ENCODE results near the gene USH1G. TPM values are rescaled to one million over a fixed set of nuclear protein-coding genes. Genes with fewer than 3 reads are reported as not detected.
A peak's percentile ranks its signal among the peaks of the same experiment; 100 is the strongest.

USH1G gene
- total and polyA plus RNA-seq, 2 of the 13 experiments (the other 11 are each of a cell fraction or from before 2014, with no cell fraction given) = 0.04 TPM; not detected in 1

GRCh38 chr17:74872313-74873036 lies 50.6 kb downstream of the USH1G start, which contains the start of gene FDXR (continued):
- TF ChIP-seq ZNF326 (CRISPR knock-in tag; IDR thresholded peaks at IDR 0.05; ENCODE audit: borderline replicate concordance) (peak; percentile 62; the same call in 1 of the 2 replicates), FOXA1 (IDR thresholded peaks at IDR 0.05) (no peak), FOXA1 (CRISPR knock-in tag; IDR thresholded peaks at IDR 0.05) (no peak), RFXAP (CRISPR knock-in tag; IDR thresholded peaks at IDR 0.05; ENCODE audit: borderline replicate concordance) (no peak), ZNF660 (CRISPR knock-in tag; IDR thresholded peaks at IDR 0.05; ENCODE audit: borderline replicate concordance, low read depth) (no peak), ARNTL (CRISPR knock-in tag; IDR thresholded peaks at IDR 0.05) (peak; percentile 70; the same call in 1 of the 2 replicates), TFE3 (CRISPR knock-in tag; IDR thresholded peaks at IDR 0.05) (no peak), RBM22 (optimal IDR thresholded peaks at IDR 0.05; ENCODE audit: low read length) (no peak), ZXDC (CRISPR knock-in tag; IDR thresholded peaks at IDR 0.05) (no peak; the same call in 1 of the 2 replicates), TP53 (CRISPR knock-in tag; conservative IDR thresholded peaks at IDR 0.05) (peak; percentile 90), JARID2 (CRISPR knock-in tag; IDR thresholded peaks at IDR 0.05; ENCODE audit: insufficient replicate concordance) (no peak), THAP8 (CRISPR knock-in tag; IDR thresholded peaks at IDR 0.05; ENCODE audit: borderline replicate concordance) (no peak), CTCF (CRISPR knock-in tag; IDR thresholded peaks at IDR 0.05) (peak; percentile 26), RAD21 (CRISPR knock-in tag; IDR thresholded peaks at IDR 0.05) (peak; percentile 58), KDM2A (CRISPR knock-in tag; IDR thresholded peaks at IDR 0.05; ENCODE audit: borderline replicate concordance, low read depth) (peak; percentile 65)
- TF ChIP-seq, protein P1, sequence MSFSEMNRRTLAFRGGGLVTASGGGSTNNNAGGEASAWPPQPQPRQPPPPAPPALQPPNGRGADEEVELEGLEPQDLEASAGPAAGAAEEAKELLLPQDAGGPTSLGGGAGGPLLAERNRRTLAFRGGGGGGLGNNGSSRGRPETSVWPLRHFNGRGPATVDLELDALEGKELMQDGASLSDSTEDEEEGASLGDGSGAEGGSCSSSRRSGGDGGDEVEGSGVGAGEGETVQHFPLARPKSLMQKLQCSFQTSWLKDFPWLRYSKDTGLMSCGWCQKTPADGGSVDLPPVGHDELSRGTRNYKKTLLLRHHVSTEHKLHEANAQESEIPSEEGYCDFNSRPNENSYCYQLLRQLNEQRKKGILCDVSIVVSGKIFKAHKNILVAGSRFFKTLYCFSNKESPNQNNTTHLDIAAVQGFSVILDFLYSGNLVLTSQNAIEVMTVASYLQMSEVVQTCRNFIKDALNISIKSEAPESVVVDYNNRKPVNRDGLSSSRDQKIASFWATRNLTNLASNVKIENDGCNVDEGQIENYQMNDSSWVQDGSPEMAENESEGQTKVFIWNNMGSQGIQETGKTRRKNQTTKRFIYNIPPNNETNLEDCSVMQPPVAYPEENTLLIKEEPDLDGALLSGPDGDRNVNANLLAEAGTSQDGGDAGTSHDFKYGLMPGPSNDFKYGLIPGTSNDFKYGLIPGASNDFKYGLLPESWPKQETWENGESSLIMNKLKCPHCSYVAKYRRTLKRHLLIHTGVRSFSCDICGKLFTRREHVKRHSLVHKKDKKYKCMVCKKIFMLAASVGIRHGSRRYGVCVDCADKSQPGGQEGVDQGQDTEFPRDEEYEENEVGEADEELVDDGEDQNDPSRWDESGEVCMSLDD (CRISPR knock-in tag; IDR thresholded peaks at IDR 0.05; ENCODE audit: borderline replicate concordance) = peak; percentile 73; the same call in 1 of the 2 replicates
- TF ChIP-seq, protein P2, sequence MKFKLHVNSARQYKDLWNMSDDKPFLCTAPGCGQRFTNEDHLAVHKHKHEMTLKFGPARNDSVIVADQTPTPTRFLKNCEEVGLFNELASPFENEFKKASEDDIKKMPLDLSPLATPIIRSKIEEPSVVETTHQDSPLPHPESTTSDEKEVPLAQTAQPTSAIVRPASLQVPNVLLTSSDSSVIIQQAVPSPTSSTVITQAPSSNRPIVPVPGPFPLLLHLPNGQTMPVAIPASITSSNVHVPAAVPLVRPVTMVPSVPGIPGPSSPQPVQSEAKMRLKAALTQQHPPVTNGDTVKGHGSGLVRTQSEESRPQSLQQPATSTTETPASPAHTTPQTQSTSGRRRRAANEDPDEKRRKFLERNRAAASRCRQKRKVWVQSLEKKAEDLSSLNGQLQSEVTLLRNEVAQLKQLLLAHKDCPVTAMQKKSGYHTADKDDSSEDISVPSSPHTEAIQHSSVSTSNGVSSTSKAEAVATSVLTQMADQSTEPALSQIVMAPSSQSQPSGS (CRISPR knock-in tag; IDR thresholded peaks at IDR 0.05) = peak; percentile 44

Data from HepG2 (cell line).